Activated CD8-positive, alpha-beta memory T cell treated with anti-CD3 and anti-CD28 coated beads, Interleukin-2, amount 50 U/mL, for 1 hour (primary cell): ENCODE results near the gene IL6ST.
"Not testable (repeated sequence)": the region's sequence is repeated elsewhere in the genome, so short reads cannot be mapped to it uniquely, and the experiment has no call there.

Experiments
- DNase-seq: peaks from one replicate; pipeline ENCODE4 v3.0.0-alpha.2; 2020; ENCODE audit errors: extremely low read depth

Gene IL6ST

DNA sequence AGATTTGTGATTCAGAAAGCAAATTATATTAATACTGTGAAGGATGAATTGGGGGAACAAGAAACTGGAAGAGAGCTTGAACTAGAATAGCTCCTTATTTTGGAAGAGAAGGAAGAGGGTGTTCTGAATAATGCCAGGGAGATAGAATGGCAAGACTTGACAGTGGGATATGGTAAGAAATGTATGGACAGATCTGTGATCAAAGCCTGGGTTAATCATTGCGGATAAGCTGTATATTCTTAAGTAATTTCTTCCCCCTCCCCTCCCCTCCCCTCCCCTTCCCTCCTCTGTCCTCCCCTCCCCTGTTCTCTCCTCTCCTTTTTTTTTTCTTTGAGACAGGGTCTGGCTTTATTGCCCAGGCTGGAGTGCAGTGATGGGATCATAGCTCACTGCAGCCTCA lies 10.1 kb upstream of the IL6ST start:
- DNase-seq: no peak

- no peak for DNase-seq
Measured at GRCh38 chr5:56003679-56004078, 8.9 kb upstream of the IL6ST start.

DNA sequence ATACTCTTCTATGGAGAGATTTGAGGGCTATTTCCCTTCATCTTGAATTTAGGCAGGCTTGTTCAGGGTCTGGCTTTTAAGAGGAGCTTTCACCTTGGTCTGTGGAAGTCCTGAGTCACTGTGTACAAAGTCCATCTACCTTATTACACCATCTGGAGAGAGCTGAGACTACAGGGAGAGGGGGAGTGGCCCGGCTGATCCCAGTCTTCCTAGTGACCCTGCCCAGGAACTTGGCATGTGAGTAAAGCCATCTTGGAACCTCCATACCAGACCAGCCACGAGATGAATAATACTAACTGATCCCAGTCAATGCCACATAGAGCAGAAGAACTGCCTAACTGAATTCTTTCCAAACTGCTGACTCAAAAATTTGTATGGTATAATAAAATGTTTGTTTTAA lies 8.4 kb upstream of the IL6ST start:
- DNase-seq: no peak

DNA sequence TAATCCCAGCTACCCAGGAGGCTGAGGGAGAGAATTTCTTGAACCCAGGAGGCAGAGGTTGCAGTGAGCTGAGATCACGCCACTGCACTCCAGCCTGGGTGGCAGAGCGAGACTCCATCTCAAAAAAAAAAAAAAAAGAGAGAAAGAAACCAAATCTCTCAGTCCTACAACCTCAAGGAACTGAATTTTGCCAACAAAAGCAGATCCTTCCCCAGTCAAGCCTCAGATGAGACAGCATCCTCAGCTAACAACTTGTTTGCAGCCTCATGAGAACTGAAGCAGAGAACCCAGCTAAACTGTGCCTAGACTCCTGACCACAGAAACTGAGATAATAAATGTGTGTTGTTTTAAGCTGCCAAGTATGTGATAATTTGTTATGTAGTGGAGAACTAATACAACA lies 7.5 kb upstream of the IL6ST start:
- no peak for DNase-seq

- DNase-seq: not testable (repeated sequence)
Measured at GRCh38 chr5:56000221-56000620, 5.5 kb upstream of the IL6ST start.

- no peak for DNase-seq
Measured at GRCh38 chr5:55998966-55999365, 4.2 kb upstream of the IL6ST start.

DNA sequence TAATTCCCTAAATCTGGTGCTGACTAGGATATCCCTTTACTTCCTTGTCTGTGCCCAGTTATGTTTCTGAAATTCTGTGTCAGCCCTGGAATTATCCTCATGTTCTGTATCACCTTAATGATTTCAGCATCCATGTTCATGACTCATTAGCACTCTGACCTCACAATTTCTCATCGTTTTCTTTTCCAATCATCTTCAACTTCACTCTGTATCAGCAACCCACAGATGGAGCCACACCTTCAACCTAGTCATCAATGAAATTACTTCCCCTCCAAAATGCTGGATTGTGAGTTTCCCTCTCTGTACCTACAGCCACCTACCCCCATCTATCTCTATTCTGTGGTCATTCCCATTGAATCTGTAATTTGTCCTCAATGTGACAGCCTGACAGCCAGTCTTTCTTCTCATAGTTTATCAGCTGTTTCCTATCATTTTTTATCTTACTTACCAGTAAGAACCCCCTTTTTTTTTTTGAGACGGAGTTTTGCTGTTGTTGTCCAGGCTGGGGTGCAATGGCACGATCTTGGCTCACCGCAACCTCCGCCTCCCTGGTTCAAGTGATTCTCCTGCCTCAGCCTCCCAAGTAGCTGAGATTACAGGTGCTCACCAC lies 3.1 kb upstream of the IL6ST start:
- no peak for DNase-seq

DNA sequence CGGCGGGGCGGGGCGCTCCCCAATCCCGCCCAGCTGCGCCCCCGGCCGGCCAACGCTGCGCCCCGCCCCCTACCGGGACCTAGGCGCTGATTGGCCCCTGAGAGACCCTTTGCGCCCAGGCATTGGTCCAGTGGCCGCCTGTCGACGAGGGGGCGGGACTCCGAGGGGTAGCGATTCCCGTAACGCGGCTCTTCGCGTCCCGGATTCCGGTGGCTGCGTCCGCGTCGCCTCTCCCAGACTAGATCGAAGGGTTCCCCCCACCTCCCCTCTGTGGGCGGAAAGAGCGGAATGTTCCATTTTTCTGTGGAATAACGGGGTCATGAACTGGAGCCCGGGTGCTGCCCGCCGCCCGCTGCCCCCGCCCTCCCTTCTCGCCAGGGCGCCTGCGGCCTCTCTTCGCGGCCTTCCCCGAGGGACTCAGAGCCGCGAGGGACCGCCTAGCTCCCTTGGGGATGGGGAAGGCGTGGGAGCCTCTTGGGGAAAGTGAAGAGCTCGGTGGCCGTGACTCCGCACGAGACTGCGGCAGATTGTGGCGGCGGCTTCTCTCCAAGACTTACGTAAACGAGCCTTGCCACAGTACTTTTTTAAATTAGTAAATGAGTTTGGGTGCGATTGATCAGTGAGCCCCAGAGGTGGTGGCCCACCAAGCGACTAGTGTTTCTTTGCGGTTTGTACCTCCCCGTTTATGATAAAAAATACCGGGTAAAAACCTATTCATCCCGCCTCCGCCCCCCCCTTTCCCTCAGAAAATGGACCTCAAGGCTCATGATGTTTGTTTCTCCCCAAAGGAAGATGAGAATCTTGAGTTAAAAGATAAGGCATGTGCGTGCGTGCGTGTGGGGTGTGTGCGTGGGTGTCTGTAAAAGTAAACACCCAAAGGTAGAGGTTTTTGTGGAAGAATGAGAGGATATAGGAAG lies 493 bp upstream of the IL6ST start:
- DNase-seq: peak; percentile 81

GRCh38 chr5:55993731-55994494 lies 850 bp downstream of the IL6ST start:
- no peak for DNase-seq

DNA sequence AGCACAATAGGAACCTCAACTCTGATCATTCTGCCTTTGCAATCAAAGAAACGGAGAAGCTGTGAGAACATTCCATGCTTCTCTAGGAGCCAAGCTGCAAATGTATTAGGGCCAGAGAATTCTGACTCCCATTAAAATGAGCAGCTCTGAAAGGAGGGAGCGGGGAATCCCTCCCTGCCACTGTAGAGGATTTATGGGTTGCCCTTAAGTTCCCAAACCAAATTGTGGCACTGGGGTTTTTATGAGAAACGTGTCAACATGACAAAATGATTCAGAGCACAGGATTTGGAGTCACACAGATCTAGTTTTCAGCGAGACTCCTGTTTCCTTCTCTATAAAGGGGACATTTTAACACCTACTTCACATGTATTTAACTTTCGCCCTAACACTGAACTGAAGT lies 1.8 kb downstream of the IL6ST start:
- no peak for DNase-seq

GRCh38 chr5:55991768-55992486 lies 2.8 kb downstream of the IL6ST start:
- DNase-seq: no peak

DNA sequence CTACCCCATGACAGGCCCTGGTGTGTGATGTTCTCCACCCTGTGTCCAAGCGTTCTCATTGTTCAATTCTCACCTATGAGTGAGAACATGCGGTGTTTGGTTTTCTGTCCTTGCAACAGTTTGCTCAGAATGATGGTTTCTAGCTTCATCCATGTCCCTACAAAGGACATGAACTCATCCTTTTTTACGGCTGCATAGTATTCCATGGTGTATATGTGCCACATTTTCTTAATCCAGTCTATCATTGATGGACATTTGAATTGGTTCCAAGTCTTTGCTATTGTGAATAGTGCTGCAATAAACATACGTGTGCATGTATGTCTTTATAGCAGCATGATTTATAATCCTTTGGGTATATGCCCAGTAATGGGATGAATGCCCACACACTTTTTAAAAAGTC lies 3.9 kb downstream of the IL6ST start:
- not testable (repeated sequence) for DNase-seq

GRCh38 chr5:55989860-55990259 lies 4.9 kb downstream of the IL6ST start:
- DNase-seq: no peak

GRCh38 chr5:55988979-55989638 lies 5.7 kb downstream of the IL6ST start:
- DNase-seq: no peak

- not testable (repeated sequence) for DNase-seq
Measured at GRCh38 chr5:55988428-55988827, 6.3 kb downstream of the IL6ST start.

DNA sequence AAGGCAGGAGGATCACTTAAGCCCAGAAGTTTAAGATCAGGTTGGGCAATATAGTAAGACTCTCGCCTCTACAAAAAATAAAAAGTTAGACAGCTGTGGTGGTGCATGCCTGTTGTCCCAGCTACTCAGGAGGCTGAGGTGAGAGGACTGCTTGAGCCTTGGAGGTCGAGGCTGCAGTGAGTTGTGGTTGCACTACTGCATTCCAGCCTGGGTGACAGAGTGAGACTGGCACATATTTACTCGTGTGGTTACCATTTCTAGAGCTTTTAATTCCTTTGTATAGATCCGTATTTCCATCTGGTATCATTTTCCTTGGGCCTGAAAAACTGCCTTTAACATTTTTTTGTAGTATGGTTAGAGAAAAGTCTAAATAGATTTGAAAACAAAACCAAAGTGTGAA lies 7.8 kb downstream of the IL6ST start:
- no peak for DNase-seq

- no peak for DNase-seq
Measured at GRCh38 chr5:55985181-55985580, 9.6 kb downstream of the IL6ST start.

- DNase-seq: no peak
Measured at GRCh38 chr5:55983986-55984385, 10.8 kb downstream of the IL6ST start.

GRCh38 chr5:55982957-55983381 lies 11.8 kb downstream of the IL6ST start:
- DNase-seq: no peak

DNA sequence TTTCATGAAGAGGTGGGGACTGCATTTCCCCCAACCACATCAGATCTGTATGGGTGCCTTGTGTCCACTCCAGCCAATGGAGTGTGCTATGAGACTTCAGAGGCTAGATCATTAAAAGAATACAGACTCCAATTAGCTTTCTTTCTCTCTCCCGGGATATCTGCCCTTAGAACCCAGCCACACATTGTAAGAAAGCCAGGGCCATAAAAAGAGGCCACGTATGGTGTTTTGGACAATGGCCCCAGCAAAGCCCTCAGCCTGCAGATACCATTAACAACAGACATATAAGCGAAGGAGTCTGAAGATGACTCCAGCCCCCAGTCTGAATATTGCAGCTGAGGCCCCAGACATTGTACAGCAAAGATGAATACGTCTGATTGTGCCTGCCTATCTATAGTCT lies 21.5 kb downstream of the IL6ST start:
- DNase-seq: no peak

DNA sequence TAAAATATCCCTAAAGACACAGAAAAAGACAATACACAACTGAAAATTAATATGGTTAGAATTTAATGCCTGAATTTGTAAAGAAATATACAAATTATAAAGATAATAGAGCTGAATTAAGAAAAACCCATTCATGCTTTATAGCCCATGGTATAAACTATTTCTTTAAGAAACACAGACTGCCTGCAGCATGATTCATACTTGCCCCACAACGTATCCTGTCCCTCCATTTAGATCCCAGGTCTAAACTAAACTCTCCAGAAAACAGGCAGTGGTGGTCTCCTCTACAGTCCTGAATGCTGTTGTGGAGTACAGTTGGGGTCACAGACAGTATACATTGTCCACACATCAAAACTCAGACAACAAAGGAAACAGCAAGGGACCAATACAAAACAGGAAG lies 24.8 kb downstream of the IL6ST start:
- no peak for DNase-seq
